ENCODE data around the gene MT1B.
A peak's percentile ranks its signal among the peaks of the same experiment; 100 is the strongest.
"Not testable (repeated sequence)": the region's sequence is repeated elsewhere in the genome, so short reads cannot be mapped to it uniquely, and the experiment has no call there.

Gene MT1B

DNA sequence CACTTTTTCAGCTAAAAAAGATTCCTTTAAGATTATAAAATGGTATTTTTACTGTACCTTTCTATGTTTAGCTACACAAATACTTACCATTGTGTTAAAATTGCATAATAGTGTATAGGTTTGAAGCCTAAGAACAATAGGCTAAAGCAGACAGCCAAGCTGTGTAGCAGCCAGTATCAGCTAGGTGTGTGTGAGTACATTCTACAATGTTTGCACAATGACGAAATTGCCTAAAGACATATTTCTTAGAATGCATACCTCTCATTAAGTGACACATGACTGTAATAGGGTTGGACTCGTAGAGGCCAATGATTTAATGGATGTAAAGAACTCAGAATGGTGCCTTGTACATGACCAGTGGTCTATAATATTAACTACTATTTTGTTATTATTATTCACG is 1.9 kb upstream of the MT1B start:
- no peaks in the 10 kb centered on the region for H3K9me3 ChIP-seq (ENCODE audit: low read length)
- H3K36me3 ChIP-seq (ENCODE audit: insufficient read depth, low read length): no peaks in the 10 kb centered on the region
- no peak overlapping the region for H2AFZ ChIP-seq (ENCODE audit: low read depth, low read length)
- H3K4me3 ChIP-seq (ENCODE audit: low read length): no peak overlapping the region
- H3K27me3 ChIP-seq (ENCODE audit: insufficient read depth, low read length): peaks cover 89% of the 10 kb centered on the region
- H3K4me1 ChIP-seq (ENCODE audit: insufficient read depth, low read length): no peaks in the 10 kb centered on the region

DNA sequence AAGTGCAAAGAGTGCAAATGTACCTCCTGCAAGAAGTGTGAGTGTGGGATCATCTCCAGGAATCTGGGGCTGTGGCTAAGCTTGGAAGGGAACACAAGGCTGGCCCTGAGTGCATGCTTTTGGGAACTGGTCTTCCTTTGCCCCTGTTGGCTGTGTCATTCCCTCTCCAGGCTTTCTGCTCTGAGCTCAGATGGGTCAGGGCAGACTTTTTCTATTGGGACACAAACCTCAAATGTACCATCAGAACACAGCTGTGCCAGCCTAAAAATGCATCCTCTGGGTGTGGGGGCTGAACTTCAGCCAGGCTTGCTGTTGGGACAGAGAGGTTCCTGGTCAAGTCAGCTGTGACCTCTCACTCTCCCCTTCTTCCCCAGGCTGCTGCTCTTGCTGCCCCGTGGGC is 914 bp downstream of the MT1B start:
- Histone ChIP-seq H2AFZ (ENCODE audit: low read depth, low read length) (no peak overlapping the region), H3K36me3 (ENCODE audit: insufficient read depth, low read length) (no peaks in the 10 kb centered on the region), H3K27me3 (ENCODE audit: insufficient read depth, low read length) (peaks cover 79% of the 10 kb centered on the region), H3K9me3 (ENCODE audit: low read length) (no peaks in the 10 kb centered on the region), H3K4me3 (ENCODE audit: low read length) (no peak overlapping the region), H3K4me1 (ENCODE audit: insufficient read depth, low read length) (no peaks in the 10 kb centered on the region)

DNA sequence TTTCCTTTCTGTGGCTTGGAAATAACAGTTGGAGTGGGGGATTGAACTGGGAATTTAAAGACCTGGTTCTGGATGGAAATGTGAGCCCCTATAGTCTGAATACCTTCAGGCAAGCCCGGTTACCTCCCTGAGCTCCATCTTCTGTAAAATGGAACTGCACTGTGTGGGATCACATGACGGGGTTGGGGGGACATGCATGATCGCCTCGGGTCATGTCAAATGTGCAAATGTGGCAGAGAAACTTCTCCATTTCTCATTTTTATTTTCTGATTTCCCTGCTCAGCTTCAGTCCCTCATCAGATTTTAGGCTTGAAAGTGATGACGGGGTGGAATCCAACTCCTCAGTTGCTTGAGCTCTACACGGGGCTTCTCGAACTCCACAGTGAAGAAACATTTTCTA is 1.5 kb downstream of the MT1B start:
- no peaks in the 10 kb centered on the region for H3K36me3 ChIP-seq (ENCODE audit: insufficient read depth, low read length)
- H3K27me3 ChIP-seq (ENCODE audit: insufficient read depth, low read length): peaks cover 79% of the 10 kb centered on the region
- H3K4me3 ChIP-seq (ENCODE audit: low read length): no peak overlapping the region
- no peaks in the 10 kb centered on the region for H3K9me3 ChIP-seq (ENCODE audit: low read length)
- no peaks in the 10 kb centered on the region for H3K4me1 ChIP-seq (ENCODE audit: insufficient read depth, low read length)
- H2AFZ ChIP-seq (ENCODE audit: low read depth, low read length): no peak overlapping the region

DNA sequence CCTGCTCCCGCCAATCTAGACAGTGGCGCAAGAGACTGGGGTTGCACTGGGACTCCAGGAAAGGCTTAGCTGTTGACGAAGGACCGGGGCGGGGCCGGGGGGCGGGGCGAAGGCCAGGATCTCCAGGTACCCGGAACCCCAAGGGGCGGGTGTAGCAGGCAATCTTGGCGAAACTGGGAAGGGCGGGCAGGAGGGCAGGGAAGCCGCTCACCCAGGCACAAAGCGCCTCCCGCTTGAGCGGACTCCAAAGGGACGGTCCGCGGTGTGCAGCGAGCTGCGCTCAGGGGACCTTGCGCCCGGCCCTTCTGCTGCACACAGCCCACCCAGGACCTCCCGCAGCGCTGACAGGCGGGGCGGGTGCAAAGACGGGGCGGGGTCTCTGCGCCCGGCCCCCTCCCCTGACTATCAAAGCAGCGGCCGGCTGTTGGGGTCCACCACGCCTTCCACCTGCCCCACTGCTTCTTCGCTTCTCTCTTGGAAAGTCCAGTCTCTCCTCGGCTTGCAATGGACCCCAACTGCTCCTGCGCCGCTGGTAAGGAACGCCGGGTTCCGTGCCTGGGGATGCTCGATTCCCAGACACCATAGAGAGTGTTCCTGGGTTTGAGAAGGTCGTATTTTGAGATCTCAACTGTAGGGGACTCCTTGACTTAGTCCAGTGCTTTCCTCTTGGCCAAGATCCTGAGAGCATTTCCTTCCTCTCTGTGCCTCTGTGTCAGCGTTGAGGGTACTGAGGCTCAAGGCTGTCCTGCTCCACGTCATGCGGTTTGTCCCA is 6.1 kb downstream of the MT1B start, which contains the start of gene MT1F:
TSS of gene MT1F (plus strand) at position 405 of the 772 bp plus-strand sequence. CDS start at position 505, 100 bp downstream.
- Histone ChIP-seq H3K9me3 (ENCODE audit: low read length) (peaks cover 4% of the 10 kb centered on the region), H2AFZ (ENCODE audit: low read depth, low read length) (no peak within 1 kb of the TSS), H3K4me1 (ENCODE audit: insufficient read depth, low read length) (no peaks in the 10 kb centered on the region), H3K27me3 (ENCODE audit: insufficient read depth, low read length) (peaks cover 82% of the 10 kb centered on the region), H3K4me3 (ENCODE audit: low read length) (peak within 1 kb of the TSS; percentile 35), H3K36me3 (ENCODE audit: insufficient read depth, low read length) (no peaks in the 10 kb centered on the region)

DNA sequence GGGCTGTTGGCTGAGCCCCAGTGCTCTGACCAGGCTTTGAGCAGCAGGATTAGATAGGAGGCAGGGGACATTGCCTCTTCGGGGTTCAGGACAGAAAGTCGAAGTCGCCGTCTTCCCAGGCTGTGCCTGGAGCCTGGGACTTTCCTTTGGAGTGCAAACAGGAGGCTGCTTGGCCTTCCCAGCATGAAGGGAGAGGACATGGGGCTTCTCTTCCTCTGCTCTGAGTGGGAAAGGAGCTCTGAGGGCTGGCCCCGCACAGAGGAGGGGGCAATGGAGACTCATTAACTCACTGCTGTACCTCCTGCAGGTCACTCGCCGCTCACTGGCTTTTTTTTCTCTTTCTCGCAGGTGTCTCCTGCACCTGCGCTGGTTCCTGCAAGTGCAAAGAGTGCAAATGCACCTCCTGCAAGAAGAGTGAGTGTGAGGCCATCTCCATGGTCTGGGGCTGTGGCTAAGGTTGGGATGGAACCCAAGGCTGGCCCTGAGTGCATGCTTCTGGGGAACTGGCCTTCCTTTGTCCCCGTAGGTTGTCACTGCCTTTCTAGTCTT is 6.7 kb downstream of the MT1B start:
- peaks cover 82% of the 10 kb centered on the region for H3K27me3 ChIP-seq (ENCODE audit: insufficient read depth, low read length)
- H3K36me3 ChIP-seq (ENCODE audit: insufficient read depth, low read length): no peaks in the 10 kb centered on the region
- H3K4me3 ChIP-seq (ENCODE audit: low read length): peak overlapping the region; percentile 35
- H2AFZ ChIP-seq (ENCODE audit: low read depth, low read length): no peak overlapping the region
- no peaks in the 10 kb centered on the region for H3K4me1 ChIP-seq (ENCODE audit: insufficient read depth, low read length)
- peaks cover 4% of the 10 kb centered on the region for H3K9me3 ChIP-seq (ENCODE audit: low read length)

DNA sequence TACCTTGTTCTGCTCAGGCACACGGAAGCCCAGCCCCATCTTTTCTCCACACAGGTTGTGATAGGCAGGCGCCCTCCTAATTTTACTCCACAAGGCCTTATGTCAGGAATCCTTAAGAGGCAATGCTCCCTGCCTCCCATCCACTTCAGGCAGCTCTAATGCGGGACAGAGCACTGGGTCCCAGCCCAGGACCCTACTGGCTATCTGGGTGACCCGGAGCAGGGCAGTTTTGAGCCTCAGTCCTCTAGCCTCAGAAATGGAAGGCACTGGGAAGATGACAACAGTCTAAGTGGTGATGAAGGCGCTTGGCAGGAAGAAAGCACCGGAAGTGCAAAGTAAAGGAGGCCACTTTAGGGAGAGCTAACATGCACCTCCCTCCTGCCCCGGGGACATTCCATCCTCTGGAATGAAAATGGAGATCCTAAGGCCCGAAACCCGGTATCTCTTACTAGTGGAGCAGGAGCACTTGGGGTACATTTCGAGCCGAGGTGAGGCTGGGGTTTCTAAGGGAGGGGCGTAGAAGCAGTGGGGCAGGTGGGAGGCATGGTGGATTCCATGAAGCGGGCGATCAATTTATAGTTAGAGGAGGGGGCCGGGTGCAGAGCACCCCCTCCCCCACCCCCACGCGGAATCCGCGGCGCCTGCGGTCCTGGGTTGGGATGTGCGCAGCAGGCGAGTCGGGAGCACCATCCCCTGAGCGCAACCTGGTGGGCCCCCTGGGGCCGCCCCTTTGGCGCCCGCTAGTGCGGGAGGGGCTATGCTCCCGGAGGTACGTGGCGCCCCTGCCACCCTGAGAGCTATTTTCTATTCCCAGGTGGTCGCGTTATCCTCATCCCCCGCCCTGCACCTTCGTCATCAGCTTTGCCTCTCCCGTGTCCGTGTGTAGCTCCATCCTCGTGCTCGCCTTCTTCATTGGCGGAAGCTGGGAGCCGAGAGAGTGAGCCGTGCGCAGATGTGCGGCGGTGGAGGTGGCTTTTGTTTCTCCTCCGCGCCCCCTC is 11.0 kb downstream of the MT1B start:
- Histone ChIP-seq H3K4me3 (ENCODE audit: low read length) (no peak overlapping the region), H3K27me3 (ENCODE audit: insufficient read depth, low read length) (peaks cover 97% of the 10 kb centered on the region), H2AFZ (ENCODE audit: low read depth, low read length) (no peak overlapping the region), H3K4me1 (ENCODE audit: insufficient read depth, low read length) (no peaks in the 10 kb centered on the region), H3K36me3 (ENCODE audit: insufficient read depth, low read length) (no peaks in the 10 kb centered on the region), H3K9me3 (ENCODE audit: low read length) (peaks cover 6% of the 10 kb centered on the region)

DNA sequence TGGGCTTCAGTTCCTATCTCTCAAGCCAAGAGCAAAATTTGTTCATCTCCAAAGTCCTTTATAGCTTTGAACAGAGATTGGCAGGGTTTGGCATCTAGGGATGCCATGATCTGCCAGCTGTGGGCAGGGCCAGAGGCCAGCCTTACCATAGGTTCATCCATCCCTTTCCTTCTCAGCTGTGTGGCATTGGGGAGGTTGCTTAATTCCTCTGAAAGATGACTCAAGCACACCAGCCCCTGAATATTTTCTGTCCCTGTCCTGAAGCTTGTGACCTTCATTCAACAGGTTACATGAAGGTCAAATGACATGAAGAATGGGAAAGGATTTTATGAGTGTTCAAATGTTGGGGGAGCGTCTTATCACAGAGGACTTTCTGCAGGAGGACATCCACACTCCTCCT is 12.8 kb downstream of the MT1B start:
- Histone ChIP-seq H3K4me1 (ENCODE audit: insufficient read depth, low read length) (no peaks in the 10 kb centered on the region), H3K9me3 (ENCODE audit: low read length) (peaks cover 6% of the 10 kb centered on the region), H3K4me3 (ENCODE audit: low read length) (no peak overlapping the region), H3K36me3 (ENCODE audit: insufficient read depth, low read length) (no peaks in the 10 kb centered on the region), H2AFZ (ENCODE audit: low read depth, low read length) (no peak overlapping the region), H3K27me3 (ENCODE audit: insufficient read depth, low read length) (peaks cover 98% of the 10 kb centered on the region)

DNA sequence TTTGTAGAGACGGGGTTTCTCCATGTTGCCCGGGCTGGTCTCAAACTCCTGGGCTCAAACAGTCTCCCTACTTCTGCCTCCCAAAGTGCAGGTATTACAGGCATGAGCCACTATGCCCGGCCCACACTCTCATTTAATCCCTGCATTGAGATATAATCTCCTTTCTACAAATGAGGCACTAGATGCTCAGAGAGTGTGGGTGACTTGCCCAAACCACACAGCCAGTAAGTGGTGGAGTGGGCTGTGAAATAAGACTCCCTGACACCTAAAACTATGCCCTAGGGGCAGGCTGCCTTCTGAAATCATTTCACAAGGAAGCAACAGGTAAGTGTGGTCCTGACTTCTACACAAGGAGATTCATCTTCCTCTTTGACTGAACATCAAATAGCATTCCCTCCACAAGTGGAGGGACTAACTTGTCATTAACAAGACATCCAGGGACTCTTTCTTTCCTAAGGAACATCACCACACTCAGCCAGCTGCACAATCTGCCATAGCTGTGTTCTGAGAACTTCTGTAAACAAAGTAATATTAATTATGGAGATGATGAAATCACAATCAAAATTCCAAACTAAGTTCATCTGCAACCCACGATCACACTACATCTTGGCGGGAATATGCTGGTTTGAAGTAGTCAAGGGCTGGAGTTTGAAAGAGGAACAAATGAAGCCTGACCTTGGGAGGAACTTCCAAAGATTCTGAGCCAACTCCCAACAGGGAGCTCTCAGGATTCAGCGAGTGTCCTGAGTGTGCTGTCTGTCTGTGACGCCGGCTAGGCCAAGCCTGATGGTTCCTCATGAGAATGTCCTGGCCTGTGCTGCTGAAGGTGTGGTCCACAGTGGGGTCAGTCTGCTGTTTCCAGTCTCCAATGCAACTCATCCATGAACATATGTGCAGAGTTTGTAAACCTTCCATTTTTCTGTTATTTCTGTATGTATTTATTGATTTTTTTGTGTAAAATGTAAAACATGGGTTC is 13.9 kb downstream of the MT1B start:
- not testable (repeated sequence) for H3K4me3 ChIP-seq (ENCODE audit: low read length); H3K9me3 ChIP-seq (ENCODE audit: low read length); H2AFZ ChIP-seq (ENCODE audit: low read depth, low read length); H3K4me1 ChIP-seq (ENCODE audit: insufficient read depth, low read length); H3K36me3 ChIP-seq (ENCODE audit: insufficient read depth, low read length)
- H3K27me3 ChIP-seq (ENCODE audit: insufficient read depth, low read length): peaks cover 98% of the 10 kb centered on the region

DNA sequence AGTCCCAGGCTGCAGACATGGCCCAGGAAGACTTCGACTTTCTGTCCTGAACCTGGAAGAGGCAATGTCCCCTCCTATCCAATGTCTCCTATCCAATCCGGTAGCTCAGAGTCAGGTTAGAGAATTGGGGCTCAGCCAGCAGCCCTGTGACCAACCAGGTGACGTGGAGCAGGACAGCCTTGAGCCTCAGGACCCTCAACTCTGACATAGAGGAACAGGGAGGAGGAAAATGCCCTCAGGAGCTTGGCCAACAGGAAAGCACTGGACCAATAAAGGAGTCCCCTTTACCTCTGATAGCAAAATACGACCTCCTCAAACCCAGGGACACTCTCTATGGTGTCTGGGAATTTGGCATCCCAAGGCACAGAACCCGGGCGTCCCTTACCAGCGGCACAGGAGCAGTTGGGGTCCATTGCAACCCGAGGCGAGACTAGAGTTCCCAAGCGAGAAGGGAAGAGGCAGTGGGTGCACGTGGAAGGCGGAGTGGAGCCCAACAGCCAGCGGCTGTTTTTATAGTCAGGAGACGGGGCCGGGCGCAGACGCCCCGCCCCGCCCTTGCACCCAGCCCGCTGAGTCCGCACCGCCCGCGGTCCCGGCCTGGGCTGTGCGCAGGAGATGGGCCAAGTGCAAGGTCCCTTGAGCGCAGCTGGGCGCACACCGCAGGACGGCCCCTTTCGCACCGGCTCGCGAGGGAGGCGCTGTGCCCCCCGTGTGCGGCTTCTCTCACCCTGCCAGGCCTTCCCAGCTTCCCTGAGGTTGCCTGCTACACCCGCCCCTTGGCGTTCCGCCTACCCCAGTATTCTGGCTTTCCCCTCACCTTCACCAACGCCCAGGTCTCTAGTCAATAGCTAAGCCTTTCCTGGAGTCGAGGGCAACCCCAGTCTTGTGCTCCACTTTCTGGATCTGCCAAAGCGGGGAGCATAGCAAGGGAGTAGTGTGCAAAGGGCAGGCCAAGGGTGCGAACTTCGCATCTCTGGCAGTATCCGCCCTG is 16.2 kb downstream of the MT1B start, which contains the start of gene MT1G:
TSS of gene MT1G (minus strand) at position 485 of the 991 bp plus-strand sequence. CDS start at position 413, 72 bp downstream.
- H3K4me3 ChIP-seq (ENCODE audit: low read length): no peak within 1 kb of the TSS
- H3K9me3 ChIP-seq (ENCODE audit: low read length): peaks cover 3% of the 10 kb centered on the region
- H3K36me3 ChIP-seq (ENCODE audit: insufficient read depth, low read length): no peaks in the 10 kb centered on the region
- no peak within 1 kb of the TSS for H2AFZ ChIP-seq (ENCODE audit: low read depth, low read length)
- H3K4me1 ChIP-seq (ENCODE audit: insufficient read depth, low read length): no peaks in the 10 kb centered on the region
- H3K27me3 ChIP-seq (ENCODE audit: insufficient read depth, low read length): peaks cover 96% of the 10 kb centered on the region

DNA sequence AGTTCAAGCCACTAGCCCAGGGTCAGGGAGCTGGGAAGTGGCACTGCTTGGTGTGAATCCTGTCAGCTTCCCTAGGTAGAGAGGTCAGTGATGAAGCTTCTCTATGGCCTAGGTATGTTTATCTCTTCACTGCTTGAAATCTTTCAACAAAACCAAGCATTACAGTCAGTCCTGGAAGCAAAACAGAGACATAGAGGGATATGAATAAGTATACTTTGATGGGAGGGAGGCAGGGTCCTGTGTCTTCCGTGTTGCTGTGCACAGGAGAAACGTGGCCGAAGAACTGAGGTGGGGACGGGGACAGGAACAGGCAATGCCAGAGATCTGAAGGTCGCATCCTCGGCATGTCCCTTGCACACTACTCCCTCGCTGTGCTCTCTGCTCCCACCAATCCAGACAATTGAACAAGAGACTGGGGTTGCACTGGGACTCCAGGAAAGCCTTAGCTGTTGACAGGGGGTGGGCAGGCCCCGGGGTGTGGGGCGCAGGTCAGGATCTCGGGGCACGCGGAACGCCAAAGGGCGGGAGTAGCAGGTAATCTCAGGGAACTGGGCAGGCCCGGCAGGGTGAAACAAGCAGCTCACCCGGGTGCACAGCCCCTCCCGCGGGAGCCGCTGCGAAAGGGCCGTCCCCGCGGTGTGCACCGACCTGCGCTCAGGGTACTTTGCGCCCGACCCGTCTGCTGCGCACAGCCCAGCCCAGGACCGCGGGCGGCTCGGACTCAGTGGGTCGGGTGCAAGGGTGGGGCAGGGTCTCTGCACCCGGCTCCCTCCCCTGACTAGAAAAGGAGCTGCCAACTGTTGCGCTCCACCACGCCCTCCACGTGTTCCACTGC is 17.5 kb downstream of the MT1B start, which contains the start of gene MT1H:
TSS of gene MT1H (plus strand) at position 810 of the 835 bp plus-strand sequence. CDS start 71 bp downstream, outside the sequence.
- H3K4me1 ChIP-seq (ENCODE audit: insufficient read depth, low read length): no peaks in the 10 kb centered on the region
- no peak within 1 kb of the TSS for H2AFZ ChIP-seq (ENCODE audit: low read depth, low read length)
- H3K36me3 ChIP-seq (ENCODE audit: insufficient read depth, low read length): no peaks in the 10 kb centered on the region
- H3K9me3 ChIP-seq (ENCODE audit: low read length): peaks cover 3% of the 10 kb centered on the region
- no peak within 1 kb of the TSS for H3K4me3 ChIP-seq (ENCODE audit: low read length)
- H3K27me3 ChIP-seq (ENCODE audit: insufficient read depth, low read length): peaks cover 96% of the 10 kb centered on the region
